Esophagus squamous epithelium (tissue), 5 donors: ENCODE results near the gene GTPBP3. TPM values are rescaled to one million over a fixed set of nuclear protein-coding genes. Genes with fewer than 3 reads are reported as not detected.
A peak's percentile ranks its signal among the peaks of the same experiment; 100 is the strongest.

ENCODE experiments used
- DNase-seq: peaks from one replicate; lab custom pipeline; 2025; lab: John Stamatoyannopoulos, UW
- H3K27ac ChIP-seq, 4 donors: fragments of 200-600 bp; sonication (generic); one replicate each; pipeline ENCODE4 v1.5.1; 2016 to 2019; ENCODE audit warnings: mild to moderate bottlenecking in 1 of 4
- H3K27me3 ChIP-seq, 4 donors: fragments of 200-600 bp; sonication (generic); 1 replicate in 3 of 4; 2 replicates in 1 of 4; pipeline versions ENCODE4 v1.5.1 to v1.6.0; 2017 to 2021; ENCODE audit warnings: antibody characterized with exemption in 1 of 4
- H3K36me3 ChIP-seq, 3 donors: fragments of 200-600 bp; sonication (generic); one replicate each; pipeline ENCODE4 v1.5.1; 2016 to 2019
- H3K4me1 ChIP-seq, 3 donors: fragments of 200-600 bp; sonication (generic); one replicate each; pipeline ENCODE4 v1.5.1; 2017 to 2019
- H3K4me3 ChIP-seq, 4 donors: fragments of 200-600 bp; sonication (generic); 1 replicate in 3 of 4; 2 replicates in 1 of 4; pipeline ENCODE4 v1.5.1; 2016 to 2019; ENCODE audit warnings: mild to moderate bottlenecking in 2 of 4, moderate library complexity in 1 of 4
- H3K9me3 ChIP-seq, 3 donors: fragments of 200-600 bp; sonication (generic); one replicate each; pipeline ENCODE4 v1.5.1; 2016 to 2019
- POLR2A ChIP-seq, 4 donors: fragments of 450-650 bp; IDR thresholded peaks; one replicate each; pipeline ENCODE4 v1.6.1; 2017; ENCODE audit warnings: antibody characterized with exemption in 4 of 4, mild to moderate bottlenecking in 4 of 4, moderate library complexity in 3 of 4
- WGBS, 2 donors: methylation state at CpG; one replicate each; pipeline ENCODE4 v1.1.5; 2018; 5-methylcytosine and 5-hydroxymethylcytosine counted together
- intact Hi-C: fragments of 100-400 bp; cut with DNase I; formaldehyde crosslinking; loops from one replicate; pipeline ENCODE4 v1.15.0; 2022
- total RNA-seq, 4 donors: library from RNA; depleted of rRNA; stranded (reverse); fragments of >200 nt; gene quantifications; one replicate each; pipeline ENCODE4 v1.1.0, GENCODE V29; 2016
- TF ChIP-seq, protein P1 (sequence below), 6 experiments: fragments of 450-650 bp in 4 of 6; fragments of 200-600 bp in 2 of 6; sonication (generic) in 2 of 6; IDR thresholded peaks; one replicate each; pipeline ENCODE4 v1.5.1; 2016 to 2019; ENCODE audit warnings: antibody characterized with exemption in 6 of 6, mild to moderate bottlenecking in 4 of 6, moderate library complexity in 4 of 6
- donor health status: DM: yes; HTN: yes; CAD: no.

Gene GTPBP3
- total RNA-seq, 4 donors from 2014 or later = 22.7 to 34.9 (median 31.4) TPM

DNA sequence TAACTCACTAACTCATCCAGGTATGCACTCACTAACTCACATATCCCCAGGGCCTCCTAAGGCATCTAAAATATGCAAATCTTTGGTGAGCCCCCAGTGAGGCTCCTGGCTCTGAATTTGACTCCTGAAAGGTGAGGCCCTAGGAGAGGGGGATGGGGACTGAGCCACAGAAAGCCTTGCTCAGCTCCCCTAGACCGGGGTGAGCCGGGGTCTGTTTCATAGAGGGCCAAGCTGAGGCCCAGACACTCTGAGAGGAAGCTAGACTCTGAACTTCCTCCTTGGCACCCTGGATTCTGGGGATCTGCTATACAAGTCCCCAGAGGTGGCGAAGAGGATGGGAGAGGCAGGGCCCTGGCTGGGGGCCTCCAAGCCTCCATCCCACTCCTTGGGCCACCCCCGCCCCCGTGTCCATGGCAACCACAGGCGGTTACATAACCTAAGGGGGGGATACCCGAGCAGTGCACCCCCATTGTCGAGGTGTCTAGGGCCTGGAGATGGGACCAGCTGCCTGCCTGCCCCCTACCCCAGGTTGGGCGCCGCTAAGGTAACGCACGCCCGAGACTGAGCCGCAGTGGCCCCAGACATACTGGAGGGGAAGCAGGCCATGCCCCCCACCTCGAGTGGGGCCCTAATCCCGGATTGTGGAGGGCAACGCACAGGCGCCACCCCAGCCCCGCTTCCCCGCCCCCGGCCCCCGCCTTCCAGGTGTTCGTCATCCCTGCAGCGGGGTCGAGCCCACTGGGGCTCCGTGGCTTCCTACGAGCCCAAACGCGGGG is 34.8 kb upstream of the GTPBP3 start:
- no peaks in the 10 kb centered on the region for H3K9me3 ChIP-seq
- no peaks in the 10 kb centered on the region for H3K27me3 ChIP-seq
- WGBS, 2 donors = 0% methylated on average over 2 of the region's 29 CpGs; no CpG with 5 or more reads in 1 of the 2 donors
- peaks cover 0 to 25% (median 0%) of the 10 kb centered on the region in 3 donors for H3K36me3 ChIP-seq
- H3K4me1 ChIP-seq = peaks cover 17 to 62% (median 36%) of the 10 kb centered on the region in 3 donors
- no peak for TF ChIP-seq POLR2A (IDR thresholded peaks at IDR 0.05)
- TF ChIP-seq, protein P1, sequence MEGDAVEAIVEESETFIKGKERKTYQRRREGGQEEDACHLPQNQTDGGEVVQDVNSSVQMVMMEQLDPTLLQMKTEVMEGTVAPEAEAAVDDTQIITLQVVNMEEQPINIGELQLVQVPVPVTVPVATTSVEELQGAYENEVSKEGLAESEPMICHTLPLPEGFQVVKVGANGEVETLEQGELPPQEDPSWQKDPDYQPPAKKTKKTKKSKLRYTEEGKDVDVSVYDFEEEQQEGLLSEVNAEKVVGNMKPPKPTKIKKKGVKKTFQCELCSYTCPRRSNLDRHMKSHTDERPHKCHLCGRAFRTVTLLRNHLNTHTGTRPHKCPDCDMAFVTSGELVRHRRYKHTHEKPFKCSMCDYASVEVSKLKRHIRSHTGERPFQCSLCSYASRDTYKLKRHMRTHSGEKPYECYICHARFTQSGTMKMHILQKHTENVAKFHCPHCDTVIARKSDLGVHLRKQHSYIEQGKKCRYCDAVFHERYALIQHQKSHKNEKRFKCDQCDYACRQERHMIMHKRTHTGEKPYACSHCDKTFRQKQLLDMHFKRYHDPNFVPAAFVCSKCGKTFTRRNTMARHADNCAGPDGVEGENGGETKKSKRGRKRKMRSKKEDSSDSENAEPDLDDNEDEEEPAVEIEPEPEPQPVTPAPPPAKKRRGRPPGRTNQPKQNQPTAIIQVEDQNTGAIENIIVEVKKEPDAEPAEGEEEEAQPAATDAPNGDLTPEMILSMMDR (IDR thresholded peaks at IDR 0.05) = no peak
- intact Hi-C loops = no loop called here
- H3K4me3 ChIP-seq = peak overlapping the region; percentile 62 to 86 (median 81)
- DNase-seq = no peak
- peak overlapping the region; percentile 74 to 94 (median 82) for H3K27ac ChIP-seq

DNA sequence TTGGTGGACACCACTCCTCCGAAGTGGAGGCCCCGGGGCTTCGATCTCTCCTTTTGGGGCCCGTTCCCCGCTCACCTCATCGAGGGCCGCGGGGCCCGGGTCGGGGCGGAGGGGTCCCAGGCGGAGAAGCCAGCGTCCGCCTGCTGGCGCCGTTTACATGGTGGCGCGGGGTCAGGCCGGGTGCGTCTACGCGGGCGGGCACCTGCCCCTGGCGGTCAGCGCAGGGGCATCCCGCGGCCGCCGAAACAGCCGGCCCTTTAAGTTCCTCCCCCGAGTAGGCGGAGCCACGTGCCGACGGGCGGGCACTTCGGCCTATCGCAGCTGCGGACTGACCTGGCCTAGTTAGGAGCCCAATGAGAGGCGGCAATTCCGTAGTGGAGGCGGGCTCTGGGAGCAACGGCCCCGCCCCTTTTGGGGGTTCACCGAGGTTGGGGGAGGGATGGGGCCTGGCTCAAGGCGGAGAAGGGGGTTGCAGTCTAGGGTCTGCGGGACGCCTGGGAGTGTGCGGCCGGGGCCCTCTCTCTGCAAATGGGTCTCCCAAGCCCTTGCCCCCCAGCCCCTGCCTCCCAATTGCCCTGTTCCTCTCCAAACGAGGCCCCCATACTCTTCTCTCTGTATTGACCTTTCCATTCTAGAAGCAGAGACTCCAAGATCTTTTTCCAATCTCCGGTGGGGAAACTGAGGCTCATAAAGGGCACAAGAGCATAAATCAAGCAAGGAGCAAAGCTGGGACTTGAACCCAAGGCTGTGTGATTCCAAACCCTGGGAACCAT is 34.0 kb upstream of the GTPBP3 start, which contains the start of gene ABHD8:
TSS of gene ABHD8 (minus strand) at position 259 of the 773 bp plus-strand sequence. CDS start 1,809 bp downstream, outside the sequence.
- WGBS, 2 donors = 3 to 11% methylated on average over 5 to 6 of the region's 52 CpGs
- TF ChIP-seq, protein P1 (IDR thresholded peaks at IDR 0.05) = peak; percentile 45 to 75 (median 60)
- TF ChIP-seq POLR2A (IDR thresholded peaks at IDR 0.05) = peak in 2 of 4 donors; percentile 22 to 47
- peaks cover 0 to 17% (median 0%) of the 10 kb centered on the region in 3 donors for H3K36me3 ChIP-seq
- peak within 1 kb of the TSS; percentile 75 to 94 (median 90) for H3K27ac ChIP-seq
- H3K4me1 ChIP-seq = peaks cover 17 to 66% (median 36%) of the 10 kb centered on the region in 3 donors
- DNase-seq = peak; percentile 68
- no peaks in the 10 kb centered on the region for H3K27me3 ChIP-seq
- peak within 1 kb of the TSS; percentile 62 to 86 (median 81) for H3K4me3 ChIP-seq
- H3K9me3 ChIP-seq = no peaks in the 10 kb centered on the region
- intact Hi-C loops = no loop called here

- Histone ChIP-seq H3K36me3 (peaks cover 0 to 16% (median 0%) of the 10 kb centered on the region in 3 donors), H3K27me3 (no peaks in the 10 kb centered on the region), H3K27ac (peak overlapping the region in 3 of 4 donors; percentile 90 to 94 (median 90)), H3K4me1 (peaks cover 18 to 72% (median 40%) of the 10 kb centered on the region in 3 donors), H3K4me3 (peak overlapping the region in 2 of 4 donors; percentile 80 to 82), H3K9me3 (no peaks in the 10 kb centered on the region)
- no peak for DNase-seq
- no peak for TF ChIP-seq POLR2A (IDR thresholded peaks at IDR 0.05)
- TF ChIP-seq, protein P1 (IDR thresholded peaks at IDR 0.05) = no peak
- WGBS, 2 donors = 56 to 71% methylated on average over 4 to 12 of the region's 12 CpGs
- intact Hi-C loops = no loop called here
Observed at GRCh38 chr19:17303940-17304267, 33.4 kb upstream of the GTPBP3 start.

- 53 to 60% methylated on average over 12 of the region's 12 CpGs for WGBS, 2 donors
- peak overlapping the region in 2 of 4 donors; percentile 63 to 70 for H3K4me3 ChIP-seq
- DNase-seq = no peak
- H3K27me3 ChIP-seq = no peaks in the 10 kb centered on the region
- H3K27ac ChIP-seq = peak overlapping the region; percentile 84 to 94 (median 90)
- TF ChIP-seq, protein P1 (IDR thresholded peaks at IDR 0.05) = no peak
- TF ChIP-seq POLR2A (IDR thresholded peaks at IDR 0.05) = no peak
- H3K36me3 ChIP-seq = peaks cover 0 to 16% (median 0%) of the 10 kb centered on the region in 3 donors
- H3K4me1 ChIP-seq = peaks cover 21 to 74% (median 41%) of the 10 kb centered on the region in 3 donors
- H3K9me3 ChIP-seq = no peaks in the 10 kb centered on the region
- intact Hi-C loops = no loop called here
Observed at GRCh38 chr19:17304386-17305215, 32.8 kb upstream of the GTPBP3 start.
